GM21619 (cell line): ENCODE results near the gene MRPL50.
A peak's percentile ranks its signal among the peaks of the same experiment; 100 is the strongest.

ENCODE experiments used
- ATAC-seq: cut with Tn5 transposase; IDR thresholded peaks from one replicate; pipeline ENCODE4 v1.9.1; 2021; ENCODE audit not compliant: unreplicated experiment

Gene MRPL50

DNA sequence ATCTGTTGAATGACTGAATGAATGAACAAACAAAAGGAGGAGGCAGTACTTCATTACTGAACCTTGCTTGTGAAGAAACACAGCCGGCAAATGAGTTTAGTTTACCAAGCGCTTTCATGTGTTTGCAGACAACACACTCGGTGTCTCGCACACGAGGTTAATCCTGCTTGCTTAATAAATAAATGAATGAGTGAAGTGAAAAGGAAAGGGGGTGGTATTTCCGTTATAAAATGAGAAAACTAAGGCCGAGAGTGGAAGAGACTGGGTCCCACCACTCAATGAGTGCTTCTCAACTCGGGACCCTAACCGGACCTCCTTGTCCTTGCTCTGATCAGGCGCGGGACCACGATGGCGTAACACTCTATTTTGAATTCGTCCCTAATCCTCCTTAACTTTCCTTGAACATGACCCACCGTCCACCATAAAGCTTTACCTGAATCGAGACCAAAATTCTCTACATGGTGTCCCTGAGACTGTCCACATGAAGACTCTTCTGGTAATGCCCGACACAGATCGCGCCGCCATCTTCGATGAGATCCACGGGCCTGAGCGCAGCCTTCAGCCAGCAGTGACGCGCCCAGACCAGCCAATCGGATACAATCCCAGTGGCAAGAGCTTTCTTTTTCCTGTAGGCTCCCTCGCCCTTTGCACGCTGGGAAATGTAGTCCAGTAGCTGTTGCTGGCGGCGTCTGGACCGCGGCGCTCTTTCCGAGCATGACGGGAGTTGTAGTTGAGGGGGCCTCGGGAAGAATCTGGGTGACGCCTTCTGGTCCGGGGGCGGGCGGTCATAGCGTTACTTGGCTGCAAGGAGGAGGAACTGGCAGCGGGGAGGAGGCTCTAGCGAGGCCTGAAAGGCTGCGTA lies at the start of gene MRPL50, which contains the start of gene ZNF189:
Gene MRPL50 (minus strand): TSS at position 551 of the 862 bp plus-strand sequence. CDS start 26 bp downstream, at position 525.
Gene ZNF189 (plus strand): TSS at position 784 of the 862 bp plus-strand sequence. CDS start 306 bp downstream, outside the sequence.
- ATAC-seq: peak; percentile 97

DNA sequence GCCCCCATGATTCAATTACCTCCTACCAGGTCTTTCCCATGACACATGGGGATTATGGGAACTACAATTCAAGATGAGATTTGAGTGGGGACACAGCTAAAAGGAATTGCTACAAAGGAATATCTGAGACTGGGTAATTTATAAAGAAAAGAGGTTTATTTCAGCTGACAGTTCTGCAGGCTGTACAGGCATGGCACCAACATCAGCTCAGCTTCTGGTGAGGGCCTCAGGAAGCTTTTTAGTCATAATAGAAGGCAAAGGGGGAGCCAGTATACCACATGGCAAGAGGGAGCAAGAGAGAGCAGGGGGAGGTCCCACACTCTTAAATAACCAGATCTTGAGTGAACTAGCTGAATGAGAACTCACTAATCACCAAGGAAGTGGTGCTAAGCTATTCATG lies 48.3 kb upstream of the MRPL50 start:
- ATAC-seq: no peak

DNA sequence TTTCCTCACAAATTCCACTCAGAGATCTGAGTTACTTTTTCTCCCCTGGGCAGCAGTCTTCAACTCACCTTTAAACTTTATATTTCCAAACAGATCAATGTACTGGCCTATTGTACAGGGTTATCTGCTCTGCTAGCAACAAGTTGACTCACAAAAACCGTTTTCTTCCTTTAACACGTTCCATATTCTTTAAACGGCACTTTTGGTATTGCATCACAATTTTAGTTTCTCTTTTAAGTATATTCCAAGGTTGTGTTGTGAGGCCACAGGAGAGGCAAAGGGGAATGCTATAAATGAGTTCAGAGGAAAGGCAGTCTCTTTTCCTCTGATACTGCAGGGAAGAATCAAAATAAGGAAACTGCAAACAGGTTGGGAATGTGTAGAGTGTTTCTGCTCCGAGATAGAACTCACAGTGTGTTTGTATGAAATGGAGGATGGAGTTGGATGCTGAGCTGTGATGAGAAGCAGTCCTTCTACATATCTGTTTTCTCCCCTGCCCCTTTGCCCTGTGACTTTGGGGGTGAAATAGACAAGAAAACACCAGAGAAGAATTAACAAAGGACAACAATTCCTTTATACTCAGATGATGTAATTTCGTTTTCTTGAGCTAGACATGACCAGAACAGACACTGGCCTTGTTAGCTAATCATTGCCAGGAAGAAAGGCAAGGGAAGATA lies 47.1 kb upstream of the MRPL50 start:
- no peak for ATAC-seq

DNA sequence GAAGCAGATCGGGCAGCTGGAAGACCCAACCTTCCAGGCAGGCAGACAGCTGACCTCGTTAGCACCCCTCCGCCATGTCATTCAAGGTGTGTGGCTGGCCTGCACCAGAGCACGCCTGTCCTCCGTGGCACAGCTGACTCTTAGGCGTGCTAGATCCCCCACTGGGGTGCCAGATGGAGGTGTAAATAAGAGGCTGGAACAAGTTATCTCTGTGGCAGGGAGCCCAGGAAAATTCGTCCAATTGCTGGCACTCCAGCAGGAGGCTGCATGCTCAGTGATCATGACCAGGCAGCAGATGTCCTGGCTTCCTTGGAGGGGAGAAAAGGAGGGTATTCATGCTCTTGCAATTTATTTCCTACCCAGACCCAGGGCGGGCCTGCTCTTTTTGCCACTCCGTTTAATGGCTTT lies 45.0 kb upstream of the MRPL50 start:
- ATAC-seq: no peak

DNA sequence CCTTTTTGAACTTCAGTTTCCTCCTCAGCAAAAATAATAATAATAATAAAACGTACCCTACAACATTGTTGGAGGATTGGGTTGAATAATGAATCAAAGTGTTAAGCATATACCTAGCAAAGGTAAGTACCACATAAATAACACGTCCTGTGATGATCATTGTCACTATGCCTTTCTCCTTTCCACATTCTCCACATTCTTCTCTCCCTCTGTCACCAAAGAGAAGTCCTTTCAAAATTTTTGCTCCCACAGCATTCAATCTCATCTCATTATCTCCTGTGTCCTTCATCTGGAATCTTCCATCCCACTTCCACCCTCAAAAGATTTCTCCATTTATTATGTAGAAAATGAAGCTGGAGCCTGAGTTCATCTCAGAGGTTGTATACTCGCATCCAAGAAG lies 44.3 kb upstream of the MRPL50 start:
- no peak for ATAC-seq

DNA sequence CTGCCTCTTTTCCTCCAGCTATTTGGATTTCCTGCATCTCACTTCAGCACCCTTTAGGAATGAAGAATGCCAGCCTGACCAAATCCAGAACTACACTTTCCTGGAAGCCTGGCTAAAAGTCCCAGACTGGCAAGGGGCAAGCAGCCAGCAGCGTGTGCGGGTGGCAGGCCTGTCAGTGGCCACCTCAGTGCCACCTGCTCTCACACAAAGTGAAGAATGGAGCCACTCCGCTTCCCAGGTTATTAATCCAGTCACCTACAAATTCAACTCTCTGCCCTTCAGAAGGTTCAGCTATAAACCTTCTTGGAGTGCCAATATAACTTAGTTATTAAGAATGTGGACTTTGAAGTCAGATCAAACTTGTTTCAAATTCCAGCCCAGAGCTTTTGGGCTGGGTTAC lies 43.9 kb upstream of the MRPL50 start:
- ATAC-seq: no peak

DNA sequence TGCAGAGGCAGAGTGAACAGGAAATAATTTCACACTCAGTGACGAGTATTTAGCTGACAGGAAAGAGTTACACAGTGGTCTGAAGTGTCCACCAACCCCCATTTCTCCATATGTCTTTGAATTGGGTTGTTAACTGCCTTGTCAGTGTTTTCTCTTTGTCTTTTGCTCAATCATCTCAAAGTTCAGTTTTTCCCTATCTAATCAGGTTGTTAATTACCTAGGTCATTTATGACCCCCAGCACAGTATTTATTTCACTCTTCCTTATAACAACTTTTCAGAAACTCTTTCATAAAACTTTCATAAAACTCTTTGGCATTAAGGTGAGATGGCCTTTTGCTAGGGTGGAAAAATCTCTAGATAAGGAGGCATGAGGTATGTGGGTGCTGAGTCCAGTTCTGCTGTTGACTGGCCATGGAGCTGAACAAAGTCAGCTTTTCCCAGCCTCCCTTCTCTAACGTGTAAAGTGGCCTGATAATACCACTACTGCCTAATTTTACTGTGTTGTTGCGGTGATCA lies 42.4 kb upstream of the MRPL50 start:
- ATAC-seq: no peak

DNA sequence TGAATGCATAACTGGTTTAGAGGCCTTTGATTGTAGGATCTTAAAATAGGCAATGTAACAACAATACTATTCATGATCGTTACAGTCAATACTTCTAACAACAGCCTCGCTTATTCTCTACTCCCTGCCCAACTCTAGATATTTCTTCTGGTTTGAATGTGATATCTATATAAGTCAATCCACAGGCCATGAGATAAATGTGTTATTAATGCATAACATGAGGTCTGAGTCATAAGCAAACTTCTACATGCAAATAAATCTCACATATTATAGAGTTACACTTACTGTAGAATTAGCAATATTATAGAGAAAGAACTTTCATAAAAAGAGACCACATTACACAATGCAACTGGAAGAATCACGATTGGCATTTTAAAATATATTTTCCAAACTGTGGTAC lies 40.1 kb upstream of the MRPL50 start:
- no peak for ATAC-seq

DNA sequence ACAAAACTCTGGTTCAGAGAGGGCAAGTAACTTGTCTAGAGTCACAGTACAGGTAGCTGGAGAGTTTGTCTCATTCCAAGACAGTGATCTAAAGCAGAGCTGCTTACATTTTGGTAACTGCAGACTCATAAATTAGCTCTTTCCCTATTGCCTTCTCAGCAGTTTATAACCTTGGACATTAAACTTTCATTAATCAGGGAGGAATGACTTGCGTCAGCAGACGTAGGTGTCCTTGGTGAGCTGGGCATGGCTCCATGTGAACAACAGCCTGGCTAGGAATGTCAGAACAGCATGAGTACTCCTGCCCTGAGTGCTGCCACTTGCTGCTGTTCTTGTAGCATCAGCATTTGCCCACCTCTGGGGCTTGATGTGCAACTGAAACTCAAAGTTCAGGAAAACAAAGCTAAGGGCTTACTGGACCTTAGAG lies 39.4 kb upstream of the MRPL50 start:
- no peak for ATAC-seq

DNA sequence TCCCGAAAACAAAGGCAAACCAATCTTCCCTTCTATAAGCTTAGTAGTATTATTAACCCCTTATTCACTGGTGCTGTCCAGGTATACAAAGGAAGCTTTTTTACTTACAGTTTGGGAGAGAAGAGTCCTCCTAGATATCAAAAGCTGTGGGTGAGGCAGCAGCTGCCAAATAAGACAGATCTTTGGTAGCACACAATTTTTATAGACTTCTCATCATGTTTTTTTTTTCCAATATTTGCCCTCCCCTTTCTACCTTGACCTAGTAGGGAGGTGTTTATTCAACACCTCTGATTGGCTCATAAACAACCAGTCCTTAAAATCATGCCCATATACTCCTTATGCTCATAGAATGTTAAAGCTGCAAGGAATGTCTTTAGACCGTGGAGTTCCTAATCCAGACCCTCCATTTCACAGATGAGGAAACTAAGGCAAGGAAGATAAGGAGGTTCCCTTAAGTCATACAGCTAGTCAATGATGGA lies 37.2 kb upstream of the MRPL50 start, which contains the start of gene ALDOB:
Gene ALDOB (minus strand): TSS at position 174 of the 479 bp plus-strand sequence. CDS start 4,887 bp downstream, outside the sequence.
- no peak for ATAC-seq

DNA sequence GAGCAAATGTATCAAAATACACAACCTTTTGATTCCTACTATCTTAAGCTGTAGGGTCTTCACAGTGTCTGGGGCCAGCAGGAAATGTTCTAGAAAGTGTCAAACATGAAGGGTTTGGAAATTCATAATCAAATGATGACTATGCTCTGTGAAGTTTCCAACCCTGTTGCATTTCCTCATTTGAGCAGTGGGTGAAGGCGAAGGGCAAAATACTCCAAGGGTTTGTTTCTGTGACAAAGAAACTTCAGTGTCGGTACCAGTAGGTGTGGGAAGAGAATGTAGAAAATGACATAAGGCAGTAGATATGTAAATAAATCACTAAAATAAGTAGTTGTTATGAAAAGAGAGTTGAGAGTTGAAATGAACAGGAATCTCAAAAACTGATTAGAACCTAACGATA lies 36.6 kb upstream of the MRPL50 start:
- no peak for ATAC-seq

DNA sequence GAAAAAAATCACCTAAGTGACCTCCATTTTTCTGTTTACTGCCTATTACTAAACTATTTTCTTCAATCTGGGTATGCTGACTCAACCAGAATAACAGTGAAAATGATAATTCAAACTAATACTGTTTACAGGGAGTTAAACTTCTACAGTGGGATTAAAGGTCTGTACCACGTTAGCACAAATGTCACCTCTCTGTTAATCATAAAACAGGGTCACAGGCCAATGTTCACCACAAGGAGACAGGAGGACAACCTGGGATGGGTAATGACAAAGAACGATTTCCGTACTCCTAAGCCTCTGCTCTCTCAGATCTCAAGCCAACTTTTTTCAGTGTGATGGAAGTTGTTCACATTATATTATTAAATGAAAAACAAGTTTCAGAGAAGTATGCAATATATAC lies 34.8 kb upstream of the MRPL50 start:
- no peak for ATAC-seq

DNA sequence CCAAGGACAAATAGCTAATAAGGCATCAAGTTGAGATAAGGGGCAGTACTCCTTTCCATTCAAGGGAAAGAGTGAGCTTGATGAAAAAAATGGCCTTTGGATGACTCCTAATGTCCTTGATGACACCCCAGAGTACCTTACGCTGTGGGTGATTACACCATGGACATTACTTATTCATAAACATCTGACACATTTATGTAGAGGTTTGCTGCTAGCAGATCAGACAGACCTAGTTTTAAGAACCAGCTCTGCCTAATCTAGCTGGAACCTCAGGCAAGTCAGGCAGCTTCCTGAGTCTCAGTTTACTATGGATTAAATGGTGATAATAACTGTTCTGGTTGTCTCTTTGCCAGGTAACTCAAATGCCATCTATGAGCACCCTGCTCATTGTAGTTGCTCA lies 34.3 kb upstream of the MRPL50 start:
- no peak for ATAC-seq

DNA sequence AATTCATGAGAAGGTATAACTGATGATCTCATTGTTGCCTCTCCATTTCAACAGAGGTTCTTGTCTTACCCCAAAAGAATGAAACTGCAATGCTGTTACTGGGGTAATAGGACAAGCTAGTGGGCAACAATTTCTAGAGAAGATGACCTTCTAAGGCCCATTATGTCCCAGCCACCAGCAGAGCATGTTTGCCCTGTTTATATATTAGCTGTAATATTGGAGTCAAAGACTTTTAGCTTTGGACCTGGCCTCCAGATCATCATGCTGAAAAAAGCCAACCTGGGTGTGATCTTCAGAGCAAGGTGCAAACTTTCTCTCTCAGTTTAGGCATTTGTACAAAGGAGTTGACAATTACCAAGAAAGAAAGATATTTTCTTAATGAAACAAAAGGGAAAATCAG lies 33.8 kb upstream of the MRPL50 start:
- no peak for ATAC-seq

DNA sequence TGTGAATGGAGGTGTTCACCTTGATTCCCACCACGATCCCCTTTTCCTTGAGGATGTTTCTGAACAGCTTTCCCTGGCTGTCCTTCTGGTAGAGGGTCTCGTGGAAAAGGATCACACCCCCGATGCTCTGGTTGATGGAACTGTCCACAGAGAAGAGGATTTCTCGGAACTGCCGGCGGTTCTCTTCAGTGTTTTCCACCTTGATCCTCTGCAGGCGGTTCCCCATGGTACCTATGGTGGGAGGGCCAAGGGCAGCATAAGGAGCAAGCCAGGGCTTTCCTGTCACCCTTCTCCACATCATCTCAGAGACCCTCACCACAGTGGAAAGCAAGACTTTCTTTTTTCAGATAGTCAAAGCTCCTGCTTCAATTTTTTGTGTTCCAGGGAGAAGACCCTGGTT lies 31.3 kb upstream of the MRPL50 start:
- no peak for ATAC-seq

DNA sequence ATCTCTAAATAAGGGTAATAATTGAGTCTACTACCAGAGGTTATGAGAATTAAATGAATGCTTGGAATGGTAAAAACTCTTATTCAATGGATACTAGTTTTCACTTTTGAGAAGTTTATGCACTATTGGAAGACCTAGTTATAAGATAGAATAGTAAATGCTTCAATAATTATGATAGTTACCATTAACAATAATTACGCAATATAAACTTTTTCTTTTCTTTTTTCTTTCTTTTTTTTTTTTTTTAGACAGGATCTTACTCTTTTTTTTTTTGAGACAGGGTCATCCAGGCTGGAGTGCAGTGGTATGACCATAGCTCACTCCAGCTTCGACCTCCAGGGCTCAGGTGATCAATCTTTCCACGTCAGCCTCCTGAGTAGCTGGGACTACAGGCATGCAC lies 30.5 kb upstream of the MRPL50 start:
- no peak for ATAC-seq

DNA sequence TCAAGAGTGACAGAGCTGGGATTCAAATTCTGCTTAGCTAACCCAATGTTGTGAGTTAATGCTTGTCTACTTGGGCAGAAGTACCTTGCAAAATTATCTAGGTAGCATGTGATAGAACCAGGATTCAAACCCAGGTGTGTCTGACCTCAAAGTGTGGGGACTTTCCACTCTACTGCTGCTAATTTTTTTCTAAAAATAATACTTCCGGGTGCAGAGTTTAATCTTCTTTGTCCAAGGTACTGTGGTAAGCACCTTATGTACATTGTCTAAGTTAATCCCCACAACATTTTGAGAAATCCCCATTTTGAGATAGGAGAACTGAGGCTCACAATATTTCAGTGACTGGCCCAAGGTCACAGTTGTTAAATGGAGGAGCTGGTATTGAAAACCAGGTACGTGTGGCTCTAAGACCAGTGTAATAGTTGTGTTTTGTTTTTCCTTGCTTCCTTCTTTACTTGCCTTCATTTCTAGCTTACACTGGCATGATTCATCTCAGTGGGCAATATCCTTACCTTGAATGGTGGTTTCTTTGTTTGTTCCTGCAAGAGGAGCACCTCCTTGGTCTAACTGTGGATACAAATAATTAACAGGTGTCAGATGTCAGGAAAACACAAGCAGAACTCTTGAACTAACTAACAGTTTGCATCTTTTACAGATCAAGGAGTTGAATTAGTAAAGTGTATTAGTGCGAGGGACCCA lies 29.7 kb upstream of the MRPL50 start:
- peak; percentile 63 for ATAC-seq

DNA sequence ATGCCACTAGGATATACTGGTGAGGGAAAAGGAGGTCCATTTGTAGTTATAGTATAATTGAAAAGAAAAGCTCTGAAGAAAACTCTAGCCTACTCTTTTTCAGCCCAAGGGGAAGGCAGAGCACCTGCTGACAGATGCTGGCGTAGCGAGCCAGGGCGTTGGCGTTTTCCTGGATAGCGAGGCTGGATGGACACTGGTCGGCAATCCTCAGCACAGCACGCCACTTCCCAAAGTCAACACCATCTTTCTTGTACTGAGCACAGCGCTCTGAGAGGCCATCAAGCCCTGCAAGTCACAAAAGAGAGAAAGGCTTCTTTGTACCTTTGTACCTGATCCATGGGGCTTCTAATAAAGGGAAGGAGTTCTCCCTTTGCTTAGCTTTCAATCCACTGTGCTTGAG lies 28.9 kb upstream of the MRPL50 start:
- no peak for ATAC-seq

DNA sequence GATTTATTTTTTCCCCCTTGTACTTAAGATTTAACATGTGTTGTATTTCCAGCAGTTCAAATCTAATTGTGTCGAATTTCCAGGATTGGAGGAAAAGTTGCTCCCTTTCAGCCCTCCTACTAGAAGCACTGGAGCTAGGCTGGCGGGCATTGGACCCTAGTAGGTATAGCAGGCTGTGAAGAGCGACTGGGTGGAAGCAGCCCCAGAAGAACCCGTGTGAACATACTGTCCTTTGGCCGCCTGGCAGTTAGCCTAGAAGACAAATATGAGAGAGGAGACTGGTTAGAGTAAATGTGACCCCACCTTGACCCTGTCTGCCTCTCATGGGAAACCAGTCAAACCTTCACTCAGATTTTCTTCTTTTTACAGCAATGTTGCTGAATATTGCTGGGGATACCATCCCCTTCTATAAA lies 23.2 kb upstream of the MRPL50 start:
- no peak for ATAC-seq

DNA sequence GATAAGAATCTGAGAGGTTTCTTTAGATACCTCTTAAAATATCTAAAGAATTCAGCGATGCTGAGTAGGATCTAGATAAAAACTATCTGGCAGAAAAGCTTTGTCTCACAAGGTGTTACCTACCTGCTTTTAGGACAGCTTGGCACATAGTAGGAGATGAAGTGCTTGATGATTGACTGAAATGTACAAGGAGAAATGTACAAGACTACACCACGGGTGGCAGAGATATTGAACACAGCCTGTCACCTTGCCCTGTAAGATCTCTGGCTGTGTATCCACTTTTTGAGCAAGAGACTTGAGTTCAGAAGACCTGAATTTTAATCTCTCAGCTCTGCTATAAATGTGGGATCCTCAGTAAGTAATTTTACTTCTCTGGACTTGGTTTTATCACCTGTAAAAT lies 21.4 kb upstream of the MRPL50 start:
- no peak for ATAC-seq
